ENCODE results near the gene RAB31. TPM values are rescaled to one million over a fixed set of nuclear protein-coding genes. Genes with fewer than 3 reads are reported as not detected.
A peak's percentile ranks its signal among the peaks of the same experiment; 100 is the strongest.

The RAB31 gene
- total and polyA plus RNA-seq, 2 of the 13 experiments (the other 11 are each of a cell fraction or from before 2014, with no cell fraction given): 1.1 to 1.7 TPM

GRCh38 chr18:9854801-9855676 is 146.9 kb downstream of the RAB31 start (continued):
- TF ChIP-seq HOXA5 (CRISPR knock-in tag; IDR thresholded peaks at IDR 0.05) (0 out of 2 replicates have a peak, but pooled peaks have one; percentile 69), ZBTB1 (CRISPR knock-in tag; IDR thresholded peaks at IDR 0.05; ENCODE audit: borderline replicate concordance) (no peak), CHCHD3 (CRISPR knock-in tag; IDR thresholded peaks at IDR 0.05) (no peak), ZNF530 (CRISPR knock-in tag; IDR thresholded peaks at IDR 0.05; ENCODE audit: low read depth) (no peak), ZBTB44 (CRISPR knock-in tag; IDR thresholded peaks at IDR 0.05) (no peak), FOXK2 (IDR thresholded peaks at IDR 0.05) (no peak), BHLHE40 (IDR thresholded peaks at IDR 0.05; ENCODE audit: low read length) (no peak), BRCA1 (CRISPR knock-in tag; IDR thresholded peaks at IDR 0.05) (0 out of 2 replicates have a peak, but pooled peaks have one; percentile 39), BCL6 (CRISPR knock-in tag; IDR thresholded peaks at IDR 0.05) (peak; percentile 73; the same call in 1 of the 2 replicates), RARA (CRISPR knock-in tag; IDR thresholded peaks at IDR 0.05) (peak; percentile 83; the same call in 1 of the 2 replicates), SOX6 (IDR thresholded peaks at IDR 0.05) (no peak), SOX6 (CRISPR knock-in tag; IDR thresholded peaks at IDR 0.05) (peak; percentile 82), MXI1 (IDR thresholded peaks at IDR 0.05; ENCODE audit: borderline replicate concordance, low read depth, low read length) (no peak), ISL2 (CRISPR knock-in tag; IDR thresholded peaks at IDR 0.05) (peak; percentile 82), ZFP91 (CRISPR knock-in tag; IDR thresholded peaks at IDR 0.05; ENCODE audit: borderline replicate concordance) (no peak), ETV5 (CRISPR knock-in tag; IDR thresholded peaks at IDR 0.05; ENCODE audit: borderline replicate concordance) (peak; percentile 16; the same call in 1 of the 2 replicates), NCOA2 (CRISPR knock-in tag; IDR thresholded peaks at IDR 0.05) (peak; percentile 98), FOSL2 (CRISPR knock-in tag; IDR thresholded peaks at IDR 0.05) (peak; percentile 75), SMAD3 (CRISPR knock-in tag; IDR thresholded peaks at IDR 0.05) (peak; percentile 66; the same call in 1 of the 2 replicates), HDAC1 (CRISPR knock-in tag; IDR thresholded peaks at IDR 0.05) (peak; percentile 36; the same call in 1 of the 2 replicates), FOSL1 (CRISPR knock-in tag; IDR thresholded peaks at IDR 0.05; ENCODE audit: borderline replicate concordance) (peak; percentile 21; the same call in 1 of the 2 replicates), IRX3 (CRISPR knock-in tag; IDR thresholded peaks at IDR 0.05; ENCODE audit: borderline replicate concordance, low read depth) (no peak), SAP130 (CRISPR knock-in tag; IDR thresholded peaks at IDR 0.05; ENCODE audit: low read depth) (peak; percentile 52; the same call in 1 of the 2 replicates), TFDP1 (CRISPR knock-in tag; IDR thresholded peaks at IDR 0.05; ENCODE audit: borderline replicate concordance) (peak; percentile 32; the same call in 1 of the 2 replicates), HNF4A (CRISPR knock-in tag; IDR thresholded peaks at IDR 0.05) (peak; percentile 80), KLF11 (CRISPR knock-in tag; IDR thresholded peaks at IDR 0.05) (no peak), THAP11 (CRISPR knock-in tag; IDR thresholded peaks at IDR 0.05) (peak; percentile 31; the same call in 1 of the 2 replicates), NR2C2 (CRISPR knock-in tag; IDR thresholded peaks at IDR 0.05; ENCODE audit: borderline replicate concordance) (no peak), IRF2 (CRISPR knock-in tag; IDR thresholded peaks at IDR 0.05) (0 out of 2 replicates have a peak, but pooled peaks have one; percentile 43)
